ENCODE data around the gene DUSP9. TPM values are rescaled to one million over a fixed set of nuclear protein-coding genes. Genes with fewer than 3 reads are reported as not detected.

Gene DUSP9
- total RNA-seq, 2 donors from 2014 or later: 0.91 TPM; not detected in 1

- Mint-ChIP-seq H3K36me3 (no peaks in the 10 kb centered on the region), H3K27ac (peak overlapping the region in 1 of 2 donors; percentile 44), H3K9me3 (no peaks in the 10 kb centered on the region)
- ATAC-seq (peak in 1 of 2 donors; percentile 54), DNase-seq (ENCODE audit: low spot score in 2 of 2) (no peak)
These were observed 4.6 kb downstream of the DUSP9 start for GRCh38 chrX:153651540-153652079.

- Mint-ChIP-seq H3K36me3 (no peaks in the 10 kb centered on the region), H3K27ac (no peak overlapping the region), H3K9me3 (no peaks in the 10 kb centered on the region)
- DNase-seq (ENCODE audit: low spot score in 2 of 2) (no peak), ATAC-seq (no peak)
These were observed 6.6 kb downstream of the DUSP9 start for GRCh38 chrX:153653556-153653955.

GRCh38 chrX:153657161-153657560, 10.2 kb downstream of the DUSP9 start:
- ATAC-seq (no peak), DNase-seq (ENCODE audit: low spot score in 2 of 2) (no peak)
- Mint-ChIP-seq H3K27ac (no peak overlapping the region), H3K36me3 (no peaks in the 10 kb centered on the region), H3K9me3 (no peaks in the 10 kb centered on the region)

GRCh38 chrX:153659268-153659667, 12.3 kb downstream of the DUSP9 start:
- DNase-seq (ENCODE audit: low spot score in 2 of 2) (no peak), ATAC-seq (no peak)
- Mint-ChIP-seq H3K27ac (no peak overlapping the region), H3K36me3 (no peaks in the 10 kb centered on the region), H3K9me3 (no peaks in the 10 kb centered on the region)

- no peak for ATAC-seq
- Mint-ChIP-seq H3K9me3 (no peaks in the 10 kb centered on the region), H3K36me3 (no peaks in the 10 kb centered on the region), H3K27ac (no peak overlapping the region)
- peak in 1 of 2 donors; percentile 54 for DNase-seq (ENCODE audit: low spot score in 2 of 2)
These were observed 15.3 kb downstream of the DUSP9 start for GRCh38 chrX:153662266-153662665.

- ATAC-seq (no peak), DNase-seq (ENCODE audit: low spot score in 2 of 2) (no peak)
- Mint-ChIP-seq H3K9me3 (no peaks in the 10 kb centered on the region), H3K27ac (no peak overlapping the region), H3K36me3 (no peaks in the 10 kb centered on the region)
These were observed 18.8 kb downstream of the DUSP9 start for GRCh38 chrX:153665726-153666306.

- DNase-seq (ENCODE audit: low spot score in 2 of 2): no peak
- Mint-ChIP-seq H3K36me3 (no peaks in the 10 kb centered on the region), H3K27ac (no peak overlapping the region), H3K9me3 (no peaks in the 10 kb centered on the region)
- peak in 1 of 2 donors; percentile 29 for ATAC-seq
These were observed 20.4 kb downstream of the DUSP9 start for GRCh38 chrX:153667281-153667955.

GRCh38 chrX:153667956-153668396, 21.0 kb downstream of the DUSP9 start:
- ATAC-seq (peak; percentile 82 to 87), DNase-seq (ENCODE audit: low spot score in 2 of 2) (peak in 1 of 2 donors; percentile 81)
- Mint-ChIP-seq H3K36me3 (no peaks in the 10 kb centered on the region), H3K27ac (no peak overlapping the region), H3K9me3 (no peaks in the 10 kb centered on the region)

- Mint-ChIP-seq H3K36me3 (no peaks in the 10 kb centered on the region), H3K27ac (no peak overlapping the region), H3K9me3 (no peaks in the 10 kb centered on the region)
- ATAC-seq (no peak), DNase-seq (ENCODE audit: low spot score in 2 of 2) (no peak)
These were observed 21.6 kb downstream of the DUSP9 start for GRCh38 chrX:153668423-153669173.

GRCh38 chrX:153669174-153669890, 22.3 kb downstream of the DUSP9 start:
- DNase-seq (ENCODE audit: low spot score in 2 of 2): peak in 1 of 2 donors; percentile 54
- peak; percentile 60 to 61 for ATAC-seq
- Mint-ChIP-seq H3K36me3 (no peaks in the 10 kb centered on the region), H3K9me3 (no peaks in the 10 kb centered on the region), H3K27ac (no peak overlapping the region)

- no peak for DNase-seq (ENCODE audit: low spot score in 2 of 2)
- no peak for ATAC-seq
- Mint-ChIP-seq H3K9me3 (no peaks in the 10 kb centered on the region), H3K36me3 (no peaks in the 10 kb centered on the region), H3K27ac (no peak overlapping the region)
These were observed 23.1 kb downstream of the DUSP9 start for GRCh38 chrX:153669901-153670731.

GRCh38 chrX:153670748-153671588, 24.0 kb downstream of the DUSP9 start:
- H3K36me3 Mint-ChIP-seq: no peaks in the 10 kb centered on the region
- DNase-seq (ENCODE audit: low spot score in 2 of 2): no peak

GRCh38 chrX:153671589-153672530, 24.9 kb downstream of the DUSP9 start:
- H3K9me3 Mint-ChIP-seq: no peaks in the 10 kb centered on the region

More at GRCh38 chrX:153670748-153671588, 24.0 kb downstream of the DUSP9 start:
- H3K27ac Mint-ChIP-seq: no peak overlapping the region
- ATAC-seq: no peak
- H3K9me3 Mint-ChIP-seq: no peaks in the 10 kb centered on the region

More at GRCh38 chrX:153671589-153672530, 24.9 kb downstream of the DUSP9 start:
- DNase-seq (ENCODE audit: low spot score in 2 of 2): no peak
- no peak for ATAC-seq
- Mint-ChIP-seq H3K27ac (peak overlapping the region in 1 of 2 donors; percentile 22), H3K36me3 (no peaks in the 10 kb centered on the region)
